GM20000 (cell line): ENCODE data around the gene HECTD2.
"Not testable (repeated sequence)": the region's sequence is repeated elsewhere in the genome, so short reads cannot be mapped to it uniquely, and the experiment has no call there.

Experiments used
- DNase-seq: peaks from one replicate; pipeline ENCODE4 v3.0.0; 2012; ENCODE audit warnings: low spot score
- CTCF ChIP-seq: IDR thresholded peaks from 2 replicates; pipeline ENCODE4 v1.5.1; 2012; ENCODE audit warnings: mild to moderate bottlenecking, control low read depth; ENCODE audit errors: extremely low read depth, missing control alignments

The HECTD2 gene

DNA sequence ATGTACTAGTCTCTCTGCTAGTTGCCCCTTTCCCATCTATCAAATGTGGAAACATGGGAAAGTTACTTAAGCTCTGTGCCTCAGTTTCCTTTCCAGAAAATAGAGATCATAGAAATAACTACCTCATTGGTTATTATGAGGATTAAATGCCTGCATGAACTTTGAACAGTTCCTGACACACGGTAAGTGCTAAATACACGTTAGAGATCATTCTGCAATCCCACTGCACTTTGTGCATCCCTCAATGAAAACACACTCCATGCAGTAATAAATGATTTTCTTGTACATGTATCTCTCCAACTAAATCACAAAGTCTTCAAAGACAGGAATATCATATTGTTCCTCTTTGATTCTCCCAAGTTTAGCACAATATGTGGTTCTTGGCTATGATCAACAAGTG lies 149.6 kb downstream of the HECTD2 start:
- no peak for TF ChIP-seq CTCF
- DNase-seq = no peak

DNA sequence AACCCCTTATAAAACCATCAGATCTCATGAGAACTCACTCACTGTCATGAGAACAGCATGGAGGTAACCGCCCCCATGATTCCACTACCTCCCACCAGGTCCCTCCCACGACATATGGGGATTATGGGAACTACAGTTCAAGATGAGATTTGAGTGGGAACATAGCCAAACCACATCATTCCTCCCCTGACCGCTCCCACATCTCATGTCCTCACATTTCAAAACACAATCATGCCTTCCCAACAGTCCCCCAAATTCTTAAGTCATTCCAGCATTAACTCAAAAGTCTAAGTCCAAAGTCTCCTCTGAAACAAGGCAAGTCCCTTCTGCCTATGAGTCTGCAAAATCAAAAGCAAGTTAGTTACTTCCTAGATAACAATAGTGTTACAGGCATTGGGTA lies 150.7 kb downstream of the HECTD2 start:
- not testable (repeated sequence) for DNase-seq

- no peak for TF ChIP-seq CTCF
- DNase-seq = no peak
Observed at GRCh38 chr10:91562839-91563581, 152.9 kb downstream of the HECTD2 start.

GRCh38 chr10:91564026-91564425 lies 153.9 kb downstream of the HECTD2 start:
- no peak for DNase-seq

More at GRCh38 chr10:91564026-91564425, 153.9 kb downstream of the HECTD2 start:
- TF ChIP-seq CTCF = no peak
